Karpas-422 (cell line): ENCODE data around the gene TBC1D16. TPM values are rescaled to one million over a fixed set of nuclear protein-coding genes. Genes with fewer than 3 reads are reported as not detected.

Source experiments
- DNase-seq: peaks from one replicate; pipeline ENCODE4 v3.0.0-alpha.2; 2015
- H2AFZ ChIP-seq: fragments of 200-600 bp; sonication (generic); 2 replicates; pipeline ENCODE4 v1.6.1; 2014; ENCODE audit warnings: antibody characterized with exemption, low read length, mixed read lengths
- H3K27ac ChIP-seq: fragments of 200-600 bp; sonication (generic); 2 replicates; pipeline ENCODE4 v1.5.1; 2014; ENCODE audit warnings: mild to moderate bottlenecking, low read length, moderate library complexity
- H3K27me3 ChIP-seq: fragments of 200-600 bp; sonication (generic); 2 replicates; pipeline ENCODE4 v1.6.1; 2014; ENCODE audit warnings: low read length, mixed read lengths
- H3K36me3 ChIP-seq: fragments of 200-600 bp; sonication (generic); 2 replicates; pipeline ENCODE4 v1.6.1; 2014; ENCODE audit warnings: low read length, mixed read lengths; ENCODE audit not compliant: insufficient read depth
- H3K4me1 ChIP-seq: fragments of 200-600 bp; sonication (generic); 2 replicates; pipeline ENCODE4 v1.6.1; 2014; ENCODE audit warnings: mild to moderate bottlenecking, low read length, mixed read lengths
- H3K4me2 ChIP-seq: fragments of 200-600 bp; sonication (generic); 2 replicates; pipeline ENCODE4 v1.6.1; 2014; ENCODE audit warnings: low read length, low read depth, mild to moderate bottlenecking; ENCODE audit not compliant: poor library complexity, severe bottlenecking
- H3K4me3 ChIP-seq: fragments of 200-600 bp; sonication (generic); 2 replicates; pipeline ENCODE4 v1.5.1; 2014; ENCODE audit warnings: mild to moderate bottlenecking, antibody characterized with exemption, low read length, mixed read lengths
- H3K79me2 ChIP-seq: fragments of 200-600 bp; sonication (generic); 2 replicates; pipeline ENCODE4 v1.6.1; 2014; ENCODE audit warnings: mild to moderate bottlenecking, low read length, mixed read lengths
- H3K9ac ChIP-seq: fragments of 200-600 bp; sonication (generic); 2 replicates; pipeline ENCODE4 v1.6.0; 2014; ENCODE audit warnings: low read length
- H3K9me2 ChIP-seq: fragments of 200-600 bp; sonication (generic), shearing (Covaris generic); replicated peaks from 2 replicates; pipeline ENCODE4 v1.6.0; 2014; ENCODE audit warnings: mild to moderate bottlenecking, low read length, moderate library complexity; ENCODE audit not compliant: insufficient read depth
- H3K9me3 ChIP-seq: fragments of 300-700, 200-600 bp; sonication (generic); 2 replicates; pipeline ENCODE4 v1.6.1; 2014; ENCODE audit warnings: low read length, mixed read lengths
- H4K20me1 ChIP-seq: fragments of 200-600 bp; sonication (generic); 2 replicates; pipeline ENCODE4 v1.6.1; 2014; ENCODE audit warnings: mild to moderate bottlenecking, antibody characterized with exemption, low read length, low read depth; ENCODE audit not compliant: insufficient read depth
- total RNA-seq: library from RNA; depleted of rRNA; stranded (reverse); fragments of >200 nt; shearing (Covaris generic); gene quantifications from 2 replicates; pipeline ENCODE4 v1.2.3, GENCODE V29; 2014; ENCODE audit warnings: low replicate concordance

TBC1D16 gene
- total RNA-seq, 1 experiment from 2014 or later = 0.22 TPM

- Histone ChIP-seq H3K9me2 (no peaks in the 10 kb centered on the region), H3K4me3 (no peak overlapping the region), H3K9me3 (no peaks in the 10 kb centered on the region), H2AFZ (no peak overlapping the region), H4K20me1 (no peaks in the 10 kb centered on the region), H3K4me1 (no peaks in the 10 kb centered on the region), H3K27ac (no peak overlapping the region), H3K27me3 (no peaks in the 10 kb centered on the region), H3K4me2 (no peak overlapping the region), H3K9ac (no peak overlapping the region), H3K36me3 (no peaks in the 10 kb centered on the region), H3K79me2 (no peaks in the 10 kb centered on the region)
- DNase-seq = no peak
These were observed 29.3 kb downstream of the TBC1D16 start for GRCh38 chr17:80006339-80006720.

DNA sequence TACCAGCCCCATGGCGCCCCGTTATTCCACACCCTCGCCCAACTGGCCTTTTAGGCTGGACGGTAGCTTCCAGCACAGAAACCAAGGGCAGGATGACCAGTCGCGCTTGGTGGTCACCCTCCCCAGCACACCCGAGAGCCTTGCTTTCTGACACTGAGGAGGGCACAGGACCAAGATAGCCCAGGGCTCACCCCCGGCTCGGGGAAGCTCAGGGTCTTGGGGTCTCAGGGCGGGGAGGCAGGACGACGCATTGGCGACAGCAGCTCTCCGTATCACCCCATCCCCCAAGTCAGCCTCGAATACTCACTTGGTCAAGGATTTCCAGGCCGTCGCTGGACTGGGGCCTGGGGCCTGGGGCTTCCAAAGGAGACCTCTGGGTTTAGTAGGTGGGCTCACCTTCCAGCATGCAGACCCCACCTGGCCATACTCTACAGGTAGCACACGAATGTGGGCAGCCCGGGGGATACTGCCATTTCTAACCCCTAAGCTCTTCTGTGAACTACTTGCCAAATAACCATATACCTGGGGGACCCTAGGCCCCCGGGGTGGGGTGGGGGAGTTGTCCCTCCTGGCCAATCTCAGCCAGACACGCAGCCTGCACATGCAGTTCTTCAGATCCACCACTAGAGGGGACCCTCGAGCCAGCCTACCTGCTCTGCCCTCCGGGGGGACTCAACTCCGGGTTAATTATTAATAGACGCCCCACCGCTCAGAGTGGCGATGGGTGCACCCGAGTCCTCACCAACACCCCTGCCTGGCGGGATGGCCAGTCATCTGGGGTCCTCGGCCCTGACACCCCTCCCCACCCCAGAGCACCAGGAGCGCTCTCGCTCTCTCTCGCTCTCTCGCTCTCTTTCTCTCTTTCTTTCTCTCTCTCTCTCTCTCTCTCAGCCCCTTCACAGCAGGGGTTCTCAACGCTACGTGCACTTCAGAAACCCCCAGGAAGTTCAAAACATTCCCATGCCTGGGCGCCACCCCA lies 30.0 kb downstream of the TBC1D16 start:
- Histone ChIP-seq H2AFZ (no peak overlapping the region), H3K36me3 (no peaks in the 10 kb centered on the region), H3K27me3 (no peaks in the 10 kb centered on the region), H3K4me3 (no peak overlapping the region), H3K9me3 (no peaks in the 10 kb centered on the region), H3K4me1 (no peaks in the 10 kb centered on the region), H4K20me1 (no peaks in the 10 kb centered on the region), H3K79me2 (no peaks in the 10 kb centered on the region), H3K9me2 (no peaks in the 10 kb centered on the region), H3K27ac (no peak overlapping the region), H3K9ac (no peak overlapping the region), H3K4me2 (no peak overlapping the region)
- peak; percentile 79 for DNase-seq

GRCh38 chr17:80003969-80004368 lies 31.7 kb downstream of the TBC1D16 start:
- Histone ChIP-seq H3K9me3 (no peaks in the 10 kb centered on the region), H3K27me3 (no peaks in the 10 kb centered on the region), H3K36me3 (no peaks in the 10 kb centered on the region), H3K79me2 (no peaks in the 10 kb centered on the region), H3K9ac (no peak overlapping the region), H3K4me1 (no peaks in the 10 kb centered on the region), H3K9me2 (no peaks in the 10 kb centered on the region), H3K27ac (no peak overlapping the region), H4K20me1 (no peaks in the 10 kb centered on the region), H3K4me3 (no peak overlapping the region), H3K4me2 (no peak overlapping the region), H2AFZ (no peak overlapping the region)
- no peak for DNase-seq

DNA sequence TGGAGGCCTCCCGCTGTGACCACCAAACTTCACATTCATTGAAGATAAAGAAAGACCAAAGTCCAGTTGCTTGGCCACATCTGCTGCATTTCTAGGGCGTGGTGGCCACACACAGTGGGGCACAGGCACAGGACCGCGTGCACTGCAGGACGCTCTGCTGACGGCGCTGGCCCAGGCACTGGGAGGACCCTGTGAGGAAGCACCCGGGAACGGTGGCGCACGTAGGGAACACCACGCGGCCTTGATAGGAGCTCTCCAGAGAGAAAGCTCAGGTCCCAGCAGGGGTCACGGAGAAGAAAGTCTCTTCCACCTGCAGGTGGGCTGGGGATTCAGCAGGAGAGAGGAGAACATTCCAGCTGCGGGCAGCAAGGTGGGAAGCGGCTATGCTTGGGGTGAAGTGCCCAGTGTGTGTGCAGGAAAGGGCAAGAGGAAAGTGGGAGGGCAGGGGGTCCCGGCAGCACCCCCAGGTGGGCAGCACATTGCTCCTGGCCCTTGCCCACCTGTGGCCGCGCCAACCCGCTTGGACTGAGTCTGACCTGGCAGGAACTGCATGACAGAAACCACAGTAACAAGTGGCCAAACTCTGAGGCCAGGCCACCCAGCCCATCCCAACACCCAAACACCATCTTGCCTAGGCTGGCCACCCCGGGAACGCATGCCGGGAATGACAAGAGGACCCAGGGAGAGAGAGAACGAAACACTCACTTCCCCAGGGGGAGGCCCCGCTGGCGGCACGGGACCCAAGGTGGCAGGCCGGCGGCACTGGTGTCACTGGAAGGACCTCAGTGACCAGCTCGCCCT lies 32.8 kb downstream of the TBC1D16 start:
- no peak overlapping the region for H3K4me3 ChIP-seq
- no peaks in the 10 kb centered on the region for H3K4me1 ChIP-seq
- H3K27ac ChIP-seq = no peak overlapping the region
- H3K36me3 ChIP-seq = no peaks in the 10 kb centered on the region
- no peaks in the 10 kb centered on the region for H3K9me3 ChIP-seq
- no peak overlapping the region for H3K9ac ChIP-seq
- no peaks in the 10 kb centered on the region for H3K27me3 ChIP-seq
- H3K4me2 ChIP-seq = no peak overlapping the region
- no peaks in the 10 kb centered on the region for H3K79me2 ChIP-seq
- DNase-seq = no peak
- no peaks in the 10 kb centered on the region for H3K9me2 ChIP-seq
- H2AFZ ChIP-seq = no peak overlapping the region
- H4K20me1 ChIP-seq = no peaks in the 10 kb centered on the region

GRCh38 chr17:80002070-80002641 lies 33.5 kb downstream of the TBC1D16 start:
- no peaks in the 10 kb centered on the region for H3K27me3 ChIP-seq
- H3K9me2 ChIP-seq = no peaks in the 10 kb centered on the region
- H3K79me2 ChIP-seq = no peaks in the 10 kb centered on the region
- H3K36me3 ChIP-seq = no peaks in the 10 kb centered on the region
- no peak overlapping the region for H3K4me2 ChIP-seq
- H3K27ac ChIP-seq = no peak overlapping the region
- no peak overlapping the region for H3K4me3 ChIP-seq
- no peaks in the 10 kb centered on the region for H4K20me1 ChIP-seq
- DNase-seq = no peak
- H3K9ac ChIP-seq = no peak overlapping the region
- H3K4me1 ChIP-seq = no peaks in the 10 kb centered on the region
- no peaks in the 10 kb centered on the region for H3K9me3 ChIP-seq
- H2AFZ ChIP-seq = no peak overlapping the region

- Histone ChIP-seq H3K4me1 (no peaks in the 10 kb centered on the region), H3K27ac (no peak overlapping the region), H4K20me1 (no peaks in the 10 kb centered on the region), H3K4me3 (no peak overlapping the region), H3K9me3 (no peaks in the 10 kb centered on the region), H2AFZ (no peak overlapping the region), H3K9ac (no peak overlapping the region), H3K9me2 (no peaks in the 10 kb centered on the region), H3K4me2 (no peak overlapping the region), H3K27me3 (no peaks in the 10 kb centered on the region), H3K79me2 (no peaks in the 10 kb centered on the region), H3K36me3 (no peaks in the 10 kb centered on the region)
- DNase-seq = no peak
These were observed 34.5 kb downstream of the TBC1D16 start for GRCh38 chr17:80000981-80001775.

- Histone ChIP-seq H3K27ac (no peak overlapping the region), H3K27me3 (no peaks in the 10 kb centered on the region), H3K9ac (no peak overlapping the region), H3K79me2 (no peaks in the 10 kb centered on the region), H2AFZ (no peak overlapping the region), H3K9me2 (no peaks in the 10 kb centered on the region), H4K20me1 (no peaks in the 10 kb centered on the region), H3K36me3 (no peaks in the 10 kb centered on the region), H3K4me3 (no peak overlapping the region), H3K4me1 (no peaks in the 10 kb centered on the region), H3K9me3 (no peaks in the 10 kb centered on the region), H3K4me2 (no peak overlapping the region)
- no peak for DNase-seq
These were observed 35.5 kb downstream of the TBC1D16 start for GRCh38 chr17:80000136-80000535.
